NCI-H2196 treated with DMSO at 0.1 percent for 48 hours (cell line): Measurements from ENCODE around the gene RRP36.
"Not testable (repeated sequence)": the region's sequence is repeated elsewhere in the genome, so short reads cannot be mapped to it uniquely, and the experiment has no call there.

Experiments used
- DNase-seq: peaks from one replicate; lab custom pipeline; 2025; ENCODE audit not compliant: unreplicated experiment; lab: John Stamatoyannopoulos, UW

Gene RRP36, protein sequence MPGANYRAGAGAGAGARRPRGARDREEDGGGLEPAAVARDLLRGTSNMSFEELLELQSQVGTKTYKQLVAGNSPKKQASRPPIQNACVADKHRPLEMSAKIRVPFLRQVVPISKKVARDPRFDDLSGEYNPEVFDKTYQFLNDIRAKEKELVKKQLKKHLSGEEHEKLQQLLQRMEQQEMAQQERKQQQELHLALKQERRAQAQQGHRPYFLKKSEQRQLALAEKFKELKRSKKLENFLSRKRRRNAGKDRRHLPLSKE

GRCh38 chr6:43021270-43022047 lies at the start of gene RRP36:
Gene RRP36 (plus strand): TSS chr6:43021623. CDS start chr6:43021655, 32 bp downstream.
- peak; percentile 66 for DNase-seq

- DNase-seq = no peak
These were observed 49.6 kb upstream of the RRP36 start for GRCh38 chr6:42971746-42972327.

DNA sequence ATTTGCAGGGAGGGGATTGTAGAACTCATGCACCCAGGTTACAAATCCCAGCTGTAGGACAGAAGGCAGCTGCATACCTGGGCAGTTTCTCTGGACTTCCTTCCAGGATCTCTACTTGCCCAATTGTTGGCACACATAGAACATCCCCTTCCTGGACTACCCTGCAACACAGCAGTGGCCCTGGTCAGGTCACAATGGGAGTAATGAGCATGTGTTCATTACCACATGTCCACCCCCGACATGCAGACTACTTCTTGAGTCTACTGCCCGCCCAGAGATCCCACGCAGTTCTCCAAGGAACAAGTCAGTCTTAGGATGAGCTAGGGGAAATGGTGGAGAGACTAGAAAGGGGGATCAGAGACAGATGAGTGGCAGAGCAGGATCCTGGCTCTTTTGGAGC lies 47.5 kb upstream of the RRP36 start:
- DNase-seq = no peak

DNA sequence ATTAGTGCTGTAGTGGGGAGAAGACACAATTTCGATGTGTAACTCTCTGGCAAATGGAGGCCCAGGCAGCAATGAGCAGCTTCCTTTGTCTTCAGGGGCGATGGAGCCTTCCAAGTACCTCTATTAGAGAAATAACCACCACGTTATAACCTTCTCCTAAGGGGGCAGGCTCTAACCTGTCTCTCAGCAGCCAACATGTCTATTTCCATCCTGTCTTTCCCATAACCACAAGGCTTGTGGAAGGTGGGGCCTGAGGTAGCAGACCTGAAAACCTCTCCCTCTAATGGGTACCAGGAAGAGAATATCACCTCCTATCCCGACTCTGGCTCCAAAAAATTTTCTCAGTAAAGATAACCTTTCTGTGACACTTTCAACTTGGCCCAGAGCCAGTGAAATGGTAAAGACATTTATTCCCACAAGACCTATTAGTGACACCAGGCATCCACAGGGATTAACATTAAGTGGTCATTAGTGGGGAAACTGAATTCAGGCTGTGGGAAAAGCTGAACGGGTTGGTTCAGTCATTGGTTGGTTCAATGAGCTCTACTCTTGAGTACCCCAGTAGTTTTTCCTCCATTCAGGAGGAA lies 46.4 kb upstream of the RRP36 start:
- DNase-seq = no peak

GRCh38 chr6:42978487-42978838 lies 43.0 kb upstream of the RRP36 start:
- DNase-seq = no peak

DNA sequence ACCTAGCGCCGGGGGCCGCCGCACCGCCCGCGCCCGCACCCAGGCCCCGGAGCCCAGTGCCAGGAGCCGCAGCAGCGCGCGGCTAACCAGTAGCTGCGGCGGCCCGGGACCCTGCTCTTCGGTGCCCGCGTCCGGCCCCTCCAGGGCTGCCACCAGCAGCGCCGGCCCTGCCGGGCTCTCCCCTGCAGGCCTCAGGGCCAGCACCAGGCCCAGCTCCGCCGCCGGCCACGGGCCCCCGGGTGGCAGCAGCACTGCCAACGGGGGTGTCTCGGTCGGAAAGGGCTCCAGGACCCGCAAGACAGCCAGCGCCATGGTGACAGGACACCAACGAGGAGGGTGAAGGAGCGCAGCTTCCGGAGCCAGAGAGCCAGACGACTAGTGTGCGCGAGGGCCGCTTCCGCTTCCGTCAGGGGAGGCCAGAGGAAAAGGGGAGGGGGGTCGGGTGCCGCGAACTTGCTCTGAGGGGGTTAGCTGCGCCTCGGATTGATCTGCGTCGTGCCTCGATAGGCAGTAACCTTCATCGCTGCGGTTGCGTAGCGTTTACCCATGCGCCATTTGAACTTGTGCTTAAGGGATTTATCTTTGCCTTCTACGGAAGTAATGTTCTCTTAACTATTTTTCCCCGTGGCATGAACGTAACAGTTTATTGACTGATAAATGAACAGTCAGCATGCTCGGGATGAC lies 42.4 kb upstream of the RRP36 start, which contains the start of gene PEX6:
Gene PEX6 (minus strand): TSS at position 343 of the 684 bp plus-strand sequence. CDS start 31 bp downstream, at position 312.
- DNase-seq = peak; percentile 89

DNA sequence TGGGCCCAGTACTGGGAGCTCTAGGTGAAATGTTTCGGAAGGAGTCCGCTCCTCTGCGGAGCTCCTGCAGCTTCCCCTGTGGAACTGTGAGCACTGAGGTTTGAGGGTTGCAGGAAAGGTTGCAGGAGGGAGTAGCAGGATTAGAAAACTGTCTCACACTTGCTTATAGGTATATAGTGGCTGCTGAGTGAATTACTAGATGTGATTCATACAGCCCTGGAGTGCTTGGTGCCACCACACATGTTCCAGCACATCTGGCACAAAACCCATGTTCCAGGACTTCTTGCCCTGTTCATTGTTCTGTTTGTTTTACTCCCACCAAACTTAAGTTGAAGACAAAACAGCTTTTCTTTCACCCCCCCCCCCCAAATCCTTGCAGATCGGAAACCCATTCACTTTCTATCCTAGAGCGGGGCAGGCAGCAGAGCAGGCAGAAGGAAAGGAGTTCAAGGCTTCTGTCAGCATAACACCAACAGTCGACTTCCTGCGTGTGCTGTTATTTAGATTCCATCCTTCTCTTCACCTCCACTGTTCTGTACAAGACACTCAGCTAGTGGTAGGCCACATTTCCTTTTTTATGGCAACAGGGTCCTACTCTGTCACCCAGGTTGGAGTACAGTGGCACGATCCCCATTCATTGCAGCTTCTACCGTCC lies 41.8 kb upstream of the RRP36 start:
- DNase-seq = no peak

DNA sequence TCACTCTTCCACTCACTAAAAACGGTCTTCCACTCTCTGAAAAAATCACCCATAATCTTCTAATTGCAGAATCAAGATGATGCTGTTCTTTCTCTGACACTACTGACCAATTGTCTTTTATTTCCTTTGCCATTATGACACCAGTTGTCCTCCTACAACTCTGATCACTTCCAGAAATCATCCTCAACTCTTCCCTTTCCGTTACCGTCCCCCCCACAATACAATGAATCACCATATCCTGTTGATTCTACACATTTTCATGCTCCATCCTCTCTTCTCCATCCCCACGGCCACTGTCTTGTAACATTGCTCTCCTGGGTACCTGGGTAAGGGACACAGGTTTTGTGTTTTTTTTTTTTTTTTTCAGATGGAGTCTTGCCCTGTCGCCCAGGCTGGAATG lies 39.6 kb upstream of the RRP36 start:
- DNase-seq = no peak

DNA sequence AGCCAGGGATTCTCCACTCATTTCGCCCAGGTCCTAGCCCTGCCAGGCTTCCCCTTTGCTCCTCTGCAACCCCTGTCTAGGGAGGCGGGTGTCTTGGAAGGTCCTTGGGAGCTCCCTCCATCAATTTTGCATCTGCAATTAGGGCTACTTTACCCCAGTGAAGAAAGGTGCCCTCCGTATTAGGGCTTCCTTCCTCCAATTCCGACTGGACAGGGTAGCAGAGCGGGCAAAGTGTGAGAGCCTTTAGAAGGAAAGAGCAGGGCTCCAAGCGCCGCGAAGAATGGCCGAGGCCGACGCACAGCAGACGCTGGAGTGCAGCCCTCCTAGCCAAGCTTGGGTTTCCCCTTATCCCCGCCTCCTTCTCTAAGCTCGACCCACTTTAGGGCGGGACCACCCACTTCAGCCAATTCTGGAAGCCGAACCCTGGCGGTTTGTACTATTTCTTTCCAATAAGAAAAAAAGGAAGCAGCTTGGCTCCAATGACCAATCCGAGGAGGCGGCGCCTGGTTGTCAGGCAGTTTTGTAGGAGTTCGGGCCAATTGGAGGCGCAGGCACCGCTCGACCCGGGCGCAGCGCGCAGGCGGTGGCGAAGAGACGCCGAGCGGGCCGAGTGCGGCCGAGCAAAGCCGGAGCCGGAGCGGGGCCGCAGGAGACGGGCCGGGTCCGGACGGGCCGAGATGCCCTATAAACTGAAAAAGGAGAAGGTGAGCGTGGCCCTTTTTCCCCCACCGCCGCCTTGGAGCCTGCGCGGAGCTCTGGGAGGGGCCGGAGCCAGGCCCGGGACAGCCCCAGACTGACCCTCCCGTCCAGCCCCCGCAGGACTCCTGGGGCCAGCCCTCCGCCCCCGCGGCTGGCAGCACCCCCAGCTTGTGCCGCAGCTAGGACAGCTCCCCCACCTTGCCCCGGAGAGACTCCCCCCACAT lies 37.2 kb upstream of the RRP36 start, which contains the start of gene PPP2R5D:
Gene PPP2R5D (plus strand): TSS at position 570 of the 923 bp plus-strand sequence. CDS start 108 bp downstream, at position 678.
- DNase-seq = peak; percentile 98

GRCh38 chr6:42984924-42985475 lies 36.4 kb upstream of the RRP36 start:
- DNase-seq = no peak

DNA sequence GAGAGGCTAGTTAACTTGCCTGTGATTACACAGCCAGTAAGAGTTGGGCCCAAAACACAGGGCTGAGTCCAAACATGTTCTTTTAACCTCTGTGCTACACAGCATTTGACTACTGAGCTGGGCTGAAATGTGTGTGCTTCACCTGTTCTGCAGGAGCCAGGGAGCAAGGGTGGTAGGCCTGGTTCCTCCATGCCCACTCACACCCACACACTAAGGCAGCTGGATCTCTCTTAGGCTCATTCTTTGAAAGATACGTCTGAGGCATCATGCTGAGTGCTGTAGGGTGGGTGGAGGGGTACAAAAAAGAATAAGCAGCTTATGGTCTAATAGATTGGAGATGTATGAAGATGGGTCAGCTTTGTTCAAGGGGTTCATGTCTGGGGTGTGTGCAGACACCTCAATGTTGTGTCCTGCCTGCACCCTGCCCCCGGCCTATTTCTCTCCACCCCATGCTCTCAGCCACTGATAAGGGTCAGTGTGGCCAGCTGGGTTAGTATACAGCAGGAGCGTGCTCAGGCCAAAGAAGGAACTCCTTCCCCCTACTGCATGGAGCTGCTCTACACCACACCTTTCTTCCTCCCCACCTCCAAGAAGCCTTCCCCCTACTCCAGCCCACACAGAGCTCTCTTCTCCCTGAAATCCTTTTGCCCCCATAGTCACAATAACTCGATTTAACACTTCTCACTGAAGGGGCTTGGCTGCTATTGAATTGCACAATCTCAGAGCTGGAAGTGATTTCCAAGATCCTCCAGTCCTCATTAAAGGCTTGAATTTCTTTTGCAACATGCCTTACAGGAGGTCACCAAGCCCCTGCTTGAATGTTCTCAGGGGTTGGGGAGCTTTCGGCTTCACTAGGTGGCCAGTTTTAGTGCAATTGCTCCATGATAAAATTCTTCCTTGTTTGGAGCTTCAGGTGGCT lies 33.6 kb upstream of the RRP36 start:
- DNase-seq = no peak

DNA sequence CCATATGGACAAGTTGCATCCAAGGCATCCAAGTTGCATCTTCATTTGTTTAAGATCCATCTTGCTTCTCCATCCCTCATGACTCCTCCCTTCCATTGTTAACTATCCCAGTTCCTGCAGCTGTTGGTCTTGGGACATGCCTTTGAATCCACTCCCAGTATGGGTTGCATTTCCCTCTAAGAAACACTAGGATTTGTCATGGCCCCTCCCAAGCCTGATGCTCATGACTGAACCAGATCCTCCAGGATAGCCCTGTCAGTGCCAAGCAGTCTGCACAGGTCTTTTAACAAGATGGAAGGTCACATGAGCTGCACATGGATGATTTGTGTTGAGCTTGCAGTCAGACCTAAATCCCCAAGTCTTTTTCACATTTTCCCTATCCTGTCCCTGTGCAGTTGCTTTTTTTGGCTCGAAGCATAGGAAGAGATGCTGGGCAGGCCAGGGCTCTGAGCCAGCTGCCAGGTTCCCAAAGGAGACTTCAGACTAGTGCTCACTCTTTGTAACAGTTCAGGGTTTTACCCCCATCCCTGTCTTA lies 32.9 kb upstream of the RRP36 start:
- DNase-seq = no peak

DNA sequence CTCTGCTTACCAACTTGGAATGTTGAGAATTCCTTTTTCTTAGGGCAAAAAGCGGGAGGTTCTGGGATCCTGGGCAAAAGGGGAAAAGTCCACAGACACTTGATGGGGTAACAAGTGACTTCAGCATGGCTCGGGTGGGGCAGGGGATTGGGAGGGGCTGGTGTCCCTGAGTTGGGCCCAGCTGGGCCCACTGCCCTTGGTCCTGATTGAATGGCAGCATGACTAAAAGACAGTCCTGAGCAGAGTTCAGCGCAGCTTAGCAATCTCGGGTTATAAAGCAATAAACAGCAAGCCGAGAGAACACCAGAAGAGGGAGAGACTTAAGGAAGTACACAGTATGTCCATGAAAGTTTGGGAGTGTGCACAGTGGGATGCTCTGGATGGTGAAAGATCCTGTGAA lies 31.5 kb upstream of the RRP36 start:
- no peak for DNase-seq

DNA sequence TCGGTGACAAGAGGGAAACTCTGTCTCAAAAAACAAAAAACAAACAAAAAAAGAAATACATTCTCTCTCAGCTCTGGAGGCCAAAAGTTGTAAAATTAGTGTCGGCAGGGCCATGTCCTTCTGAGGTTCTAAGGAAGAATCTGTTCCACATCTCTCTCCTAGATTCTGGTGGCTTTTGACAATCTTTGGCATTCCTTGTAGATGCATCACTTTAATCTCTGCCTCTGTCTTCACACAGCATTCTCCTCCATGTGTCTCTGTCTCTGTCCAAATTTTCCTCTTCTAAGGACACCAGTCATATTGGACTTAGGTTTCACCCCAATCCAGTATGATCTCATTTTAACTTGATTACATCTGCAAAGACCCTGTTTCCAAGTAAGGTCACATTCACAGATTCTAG lies 28.0 kb upstream of the RRP36 start:
- DNase-seq = no peak

- no peak for DNase-seq
These were observed 24.9 kb upstream of the RRP36 start for GRCh38 chr6:42996513-42996912.

GRCh38 chr6:42998205-42998604 lies 23.2 kb upstream of the RRP36 start:
- not testable (repeated sequence) for DNase-seq

DNA sequence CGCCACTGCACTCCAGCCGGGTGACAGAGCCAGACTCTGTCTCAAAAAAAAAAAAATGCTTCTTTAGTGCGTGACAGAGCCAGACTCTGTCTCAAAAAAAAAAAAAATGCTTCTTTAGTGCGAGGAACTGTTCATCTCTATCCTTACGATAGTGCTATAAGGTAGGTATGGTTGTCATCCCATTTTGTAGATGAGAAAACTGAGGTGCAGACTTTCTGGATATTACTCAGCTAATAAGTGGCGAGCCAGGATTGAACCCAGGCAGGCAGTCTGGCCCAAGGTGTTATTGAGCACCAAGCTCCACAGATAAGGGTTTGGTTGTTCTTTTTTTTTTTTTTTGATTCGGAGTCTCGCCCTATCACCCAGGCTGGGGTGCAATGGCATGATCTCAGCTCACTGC lies 19.6 kb upstream of the RRP36 start:
- DNase-seq = no peak

GRCh38 chr6:43005844-43006243 lies 15.6 kb upstream of the RRP36 start:
- no peak for DNase-seq
